Measurements from ENCODE around the gene ATP12A. TPM values are rescaled to one million over a fixed set of nuclear protein-coding genes. Genes with fewer than 3 reads are reported as not detected.
A peak's percentile ranks its signal among the peaks of the same experiment; 100 is the strongest.

The ATP12A gene
- total and polyA plus RNA-seq, 4 donors, result 0.38 TPM; not detected in 3

- Histone ChIP-seq H3K4me3 (ENCODE audit: low read length in 2 of 2) (no peak overlapping the region), H3K36me3 (ENCODE audit: control insufficient read depth in 1 of 2, insufficient read depth in 2 of 2, low read length in 1 of 2) (no peaks in the 10 kb centered on the region), H3K9me3 (ENCODE audit: control insufficient read depth, low read length) (no peaks in the 10 kb centered on the region), H3K4me1 (ENCODE audit: control insufficient read depth in 1 of 2, insufficient read depth in 2 of 2, low read length in 2 of 2) (no peaks in the 10 kb centered on the region), H3K27ac (ENCODE audit: low read depth in 1 of 2, low read length in 2 of 2) (no peak overlapping the region), H3K27me3 (ENCODE audit: control insufficient read depth in 1 of 2, insufficient read depth in 2 of 2, low read length in 1 of 2) (no peaks in the 10 kb centered on the region)
- DNase-seq, result no peak
- no peak for ATAC-seq (ENCODE audit: low FRiP score)
- intact Hi-C loops (cut with DNase I), result no loop called here
- 71 to 73% methylated on average over 8 of the region's 8 CpGs for WGBS, 2 donors
These were observed 61.6 kb downstream of the ATP12A start for GRCh38 chr13:24741791-24742190.

GRCh38 chr13:24742294-24742693 is 62.1 kb downstream of the ATP12A start:
- ATAC-seq (ENCODE audit: low FRiP score) (no peak), DNase-seq (no peak)
- Histone ChIP-seq H3K36me3 (ENCODE audit: control insufficient read depth in 1 of 2, insufficient read depth in 2 of 2, low read length in 1 of 2) (no peaks in the 10 kb centered on the region), H3K4me3 (ENCODE audit: low read length in 2 of 2) (no peak overlapping the region), H3K27me3 (ENCODE audit: control insufficient read depth in 1 of 2, insufficient read depth in 2 of 2, low read length in 1 of 2) (no peaks in the 10 kb centered on the region), H3K9me3 (ENCODE audit: control insufficient read depth, low read length) (no peaks in the 10 kb centered on the region), H3K27ac (ENCODE audit: low read depth in 1 of 2, low read length in 2 of 2) (no peak overlapping the region), H3K4me1 (ENCODE audit: control insufficient read depth in 1 of 2, insufficient read depth in 2 of 2, low read length in 2 of 2) (no peaks in the 10 kb centered on the region)
- intact Hi-C loops (cut with DNase I), result no loop called here
- 29 to 43% methylated on average over 6 of the region's 6 CpGs for WGBS, 2 donors

- Histone ChIP-seq H3K9me3 (ENCODE audit: control insufficient read depth, low read length) (no peaks in the 10 kb centered on the region), H3K4me1 (ENCODE audit: control insufficient read depth in 1 of 2, insufficient read depth in 2 of 2, low read length in 2 of 2) (no peaks in the 10 kb centered on the region), H3K4me3 (ENCODE audit: low read length in 2 of 2) (no peak overlapping the region), H3K27me3 (ENCODE audit: control insufficient read depth in 1 of 2, insufficient read depth in 2 of 2, low read length in 1 of 2) (no peaks in the 10 kb centered on the region), H3K36me3 (ENCODE audit: control insufficient read depth in 1 of 2, insufficient read depth in 2 of 2, low read length in 1 of 2) (no peaks in the 10 kb centered on the region), H3K27ac (ENCODE audit: low read depth in 1 of 2, low read length in 2 of 2) (no peak overlapping the region)
- DNase-seq, result no peak
- intact Hi-C loops (cut with DNase I), result no loop called here
- ATAC-seq (ENCODE audit: low FRiP score), result no peak
- 80 to 81% methylated on average over 4 of the region's 4 CpGs for WGBS, 2 donors
These were observed 62.8 kb downstream of the ATP12A start for GRCh38 chr13:24742977-24743376.

GRCh38 chr13:24744247-24744646 is 64.0 kb downstream of the ATP12A start:
- ATAC-seq (ENCODE audit: low FRiP score), result no peak
- WGBS, 2 donors, result 64 to 75% methylated on average over 6 of the region's 6 CpGs

GRCh38 chr13:24745516-24745860 is 65.3 kb downstream of the ATP12A start:
- intact Hi-C loops (cut with DNase I), result no loop called here
- Histone ChIP-seq H3K36me3 (ENCODE audit: control insufficient read depth in 1 of 2, insufficient read depth in 2 of 2, low read length in 1 of 2) (no peaks in the 10 kb centered on the region), H3K27me3 (ENCODE audit: control insufficient read depth in 1 of 2, insufficient read depth in 2 of 2, low read length in 1 of 2) (no peaks in the 10 kb centered on the region), H3K27ac (ENCODE audit: low read depth in 1 of 2, low read length in 2 of 2) (no peak overlapping the region), H3K9me3 (ENCODE audit: control insufficient read depth, low read length) (no peaks in the 10 kb centered on the region), H3K4me3 (ENCODE audit: low read length in 2 of 2) (no peak overlapping the region), H3K4me1 (ENCODE audit: control insufficient read depth in 1 of 2, insufficient read depth in 2 of 2, low read length in 2 of 2) (no peaks in the 10 kb centered on the region)
- no peak for ATAC-seq (ENCODE audit: low FRiP score)
- WGBS, 2 donors, result 36 to 43% methylated on average over 23 to 24 of the region's 24 CpGs
- DNase-seq, result no peak

More at GRCh38 chr13:24744247-24744646, 64.0 kb downstream of the ATP12A start:
- Histone ChIP-seq H3K27ac (ENCODE audit: low read depth in 1 of 2, low read length in 2 of 2) (no peak overlapping the region), H3K4me1 (ENCODE audit: control insufficient read depth in 1 of 2, insufficient read depth in 2 of 2, low read length in 2 of 2) (no peaks in the 10 kb centered on the region), H3K4me3 (ENCODE audit: low read length in 2 of 2) (no peak overlapping the region), H3K27me3 (ENCODE audit: control insufficient read depth in 1 of 2, insufficient read depth in 2 of 2, low read length in 1 of 2) (no peaks in the 10 kb centered on the region), H3K36me3 (ENCODE audit: control insufficient read depth in 1 of 2, insufficient read depth in 2 of 2, low read length in 1 of 2) (no peaks in the 10 kb centered on the region), H3K9me3 (ENCODE audit: control insufficient read depth, low read length) (no peaks in the 10 kb centered on the region)
- intact Hi-C loops (cut with DNase I), result no loop called here
- no peak for DNase-seq

GRCh38 chr13:24745861-24746617 is 65.8 kb downstream of the ATP12A start:
- H3K4me1 ChIP-seq (ENCODE audit: control insufficient read depth in 1 of 2, insufficient read depth in 2 of 2, low read length in 2 of 2), result no peaks in the 10 kb centered on the region
- H3K27ac ChIP-seq (ENCODE audit: low read depth in 1 of 2, low read length in 2 of 2), result no peak overlapping the region
- DNase-seq (no peak), ATAC-seq (ENCODE audit: low FRiP score) (no peak)
- H3K36me3 ChIP-seq (ENCODE audit: control insufficient read depth in 1 of 2, insufficient read depth in 2 of 2, low read length in 1 of 2), result no peaks in the 10 kb centered on the region
- no peaks in the 10 kb centered on the region for H3K9me3 ChIP-seq (ENCODE audit: control insufficient read depth, low read length)
- WGBS, 2 donors, result 2% methylated on average over 63 to 70 of the region's 70 CpGs
- no peaks in the 10 kb centered on the region for H3K27me3 ChIP-seq (ENCODE audit: control insufficient read depth in 1 of 2, insufficient read depth in 2 of 2, low read length in 1 of 2)
- intact Hi-C loops (cut with DNase I), result no loop called here
- no peak overlapping the region for H3K4me3 ChIP-seq (ENCODE audit: low read length in 2 of 2)

- no peaks in the 10 kb centered on the region for H3K27me3 ChIP-seq (ENCODE audit: control insufficient read depth in 1 of 2, insufficient read depth in 2 of 2, low read length in 1 of 2)
- H3K4me3 ChIP-seq (ENCODE audit: low read length in 2 of 2), result no peak overlapping the region
- H3K27ac ChIP-seq (ENCODE audit: low read depth in 1 of 2, low read length in 2 of 2), result no peak overlapping the region
- DNase-seq, result no peak
- WGBS, 2 donors, result 1% methylated on average over 46 to 56 of the region's 56 CpGs
- H3K36me3 ChIP-seq (ENCODE audit: control insufficient read depth in 1 of 2, insufficient read depth in 2 of 2, low read length in 1 of 2), result no peaks in the 10 kb centered on the region
- ATAC-seq (ENCODE audit: low FRiP score), result no peak
- intact Hi-C loops (cut with DNase I), result no loop called here
- H3K9me3 ChIP-seq (ENCODE audit: control insufficient read depth, low read length), result no peaks in the 10 kb centered on the region
- no peaks in the 10 kb centered on the region for H3K4me1 ChIP-seq (ENCODE audit: control insufficient read depth in 1 of 2, insufficient read depth in 2 of 2, low read length in 2 of 2)
These were observed 66.5 kb downstream of the ATP12A start for GRCh38 chr13:24746618-24747247.

- Histone ChIP-seq H3K36me3 (ENCODE audit: control insufficient read depth in 1 of 2, insufficient read depth in 2 of 2, low read length in 1 of 2) (no peaks in the 10 kb centered on the region), H3K27me3 (ENCODE audit: control insufficient read depth in 1 of 2, insufficient read depth in 2 of 2, low read length in 1 of 2) (no peaks in the 10 kb centered on the region), H3K27ac (ENCODE audit: low read depth in 1 of 2, low read length in 2 of 2) (no peak overlapping the region), H3K4me1 (ENCODE audit: control insufficient read depth in 1 of 2, insufficient read depth in 2 of 2, low read length in 2 of 2) (no peaks in the 10 kb centered on the region), H3K4me3 (ENCODE audit: low read length in 2 of 2) (peak overlapping the region in 1 of 2 donors; percentile 22), H3K9me3 (ENCODE audit: control insufficient read depth, low read length) (no peaks in the 10 kb centered on the region)
- no peak for ATAC-seq (ENCODE audit: low FRiP score)
- intact Hi-C loops (cut with DNase I), result no loop called here
- no peak for DNase-seq
- WGBS, 2 donors, result 1% methylated on average over 51 to 61 of the region's 61 CpGs
These were observed 67.2 kb downstream of the ATP12A start for GRCh38 chr13:24747248-24748060.
